ENCODE measurements around the gene PLD3.

Gene PLD3

GRCh38 chr19:40348125-40348913 is at the start of gene PLD3, which contains the start of gene C19orf47:
TSS of gene PLD3 (plus strand) at chr19:40348695. CDS start at chr19:40366484, 17,789 bp downstream.
TSS of gene C19orf47 (minus strand) at chr19:40348397. CDS start at chr19:40341857, 6,540 bp downstream.
- peak; percentile 98 for DNase-seq (ENCODE audit: low spot score)

- no peak for DNase-seq (ENCODE audit: low spot score)
These were observed 47.8 kb upstream of the PLD3 start for GRCh38 chr19:40300668-40301067.

- no peak for DNase-seq (ENCODE audit: low spot score)
These were observed 46.1 kb upstream of the PLD3 start for GRCh38 chr19:40302224-40303011.

GRCh38 chr19:40303765-40304164 is 44.7 kb upstream of the PLD3 start:
- DNase-seq (ENCODE audit: low spot score) = no peak

- no peak for DNase-seq (ENCODE audit: low spot score)
These were observed 44.2 kb upstream of the PLD3 start for GRCh38 chr19:40304306-40304705.

GRCh38 chr19:40305403-40305802 is 43.1 kb upstream of the PLD3 start:
- DNase-seq (ENCODE audit: low spot score) = no peak

GRCh38 chr19:40309666-40310065 is 38.8 kb upstream of the PLD3 start:
- no peak for DNase-seq (ENCODE audit: low spot score)

GRCh38 chr19:40312533-40312932 is 36.0 kb upstream of the PLD3 start:
- no peak for DNase-seq (ENCODE audit: low spot score)

GRCh38 chr19:40313229-40313983 is 35.1 kb upstream of the PLD3 start:
- no peak for DNase-seq (ENCODE audit: low spot score)

- no peak for DNase-seq (ENCODE audit: low spot score)
These were observed 33.8 kb upstream of the PLD3 start for GRCh38 chr19:40314656-40315055.

GRCh38 chr19:40315812-40316470 is 32.6 kb upstream of the PLD3 start:
- DNase-seq (ENCODE audit: low spot score) = no peak

- DNase-seq (ENCODE audit: low spot score) = no peak
These were observed 31.2 kb upstream of the PLD3 start for GRCh38 chr19:40317338-40317737.

- no peak for DNase-seq (ENCODE audit: low spot score)
These were observed 27.9 kb upstream of the PLD3 start for GRCh38 chr19:40320558-40320935.

GRCh38 chr19:40321076-40321475 is 27.4 kb upstream of the PLD3 start:
- DNase-seq (ENCODE audit: low spot score) = no peak

GRCh38 chr19:40321566-40322270 is 26.8 kb upstream of the PLD3 start:
- DNase-seq (ENCODE audit: low spot score) = no peak

- no peak for DNase-seq (ENCODE audit: low spot score)
These were observed 26.3 kb upstream of the PLD3 start for GRCh38 chr19:40322271-40322610.

- no peak for DNase-seq (ENCODE audit: low spot score)
These were observed 25.4 kb upstream of the PLD3 start for GRCh38 chr19:40322951-40323615.

- DNase-seq (ENCODE audit: low spot score) = no peak
These were observed 24.8 kb upstream of the PLD3 start for GRCh38 chr19:40323705-40324104.

GRCh38 chr19:40326201-40326600 is 22.3 kb upstream of the PLD3 start:
- no peak for DNase-seq (ENCODE audit: low spot score)

GRCh38 chr19:40331052-40331451 is 17.4 kb upstream of the PLD3 start:
- DNase-seq (ENCODE audit: low spot score) = no peak

GRCh38 chr19:40332669-40333068 is 15.8 kb upstream of the PLD3 start:
- DNase-seq (ENCODE audit: low spot score) = no peak

Data from left forelimb (tissue), 1 donor.